H9 (cell line): ENCODE results near the gene SMIM1. TPM values are rescaled to one million over a fixed set of nuclear protein-coding genes. Genes with fewer than 3 reads are reported as not detected.

Experiments used
- DNase-seq: peaks from one replicate; pipeline ENCODE4 v3.0.0-alpha.2; 2017
- H2AFZ ChIP-seq: one replicate; pipeline ENCODE4 v1.6.1; 2013; ENCODE audit warnings: mild to moderate bottlenecking, low read length, control low read depth, moderate library complexity
- H2AK5ac ChIP-seq: 2 replicates; pipeline ENCODE4 v1.6.1; 2013; ENCODE audit warnings: low read length, control low read depth, mixed read lengths; ENCODE audit not compliant: insufficient read length
- H2BK120ac ChIP-seq: one replicate; pipeline ENCODE4 v1.6.1; 2013; ENCODE audit warnings: low read depth, mild to moderate bottlenecking, low read length, control low read depth, inconsistent platforms; ENCODE audit not compliant: poor library complexity, severe bottlenecking
- H2BK12ac ChIP-seq: 2 replicates; pipeline ENCODE4 v1.6.1; 2013; ENCODE audit warnings: low read length, control low read depth, mixed read lengths, low read depth; ENCODE audit not compliant: insufficient read length
- H2BK15ac ChIP-seq: 2 replicates; pipeline ENCODE4 v1.6.1; 2013; ENCODE audit warnings: low read depth, low read length, control low read depth
- H2BK20ac ChIP-seq: one replicate; pipeline ENCODE4 v1.6.1; 2013; ENCODE audit warnings: low read depth, mild to moderate bottlenecking, low read length, control low read depth, inconsistent platforms; ENCODE audit not compliant: poor library complexity, severe bottlenecking
- H2BK5ac ChIP-seq: 2 replicates; pipeline ENCODE4 v1.6.1; 2013; ENCODE audit warnings: low read length, control low read depth, mixed read lengths; ENCODE audit not compliant: insufficient read length
- H3K14ac ChIP-seq: 2 replicates; pipeline ENCODE4 v1.6.1; 2013; ENCODE audit warnings: low read length, control low read depth; ENCODE audit not compliant: insufficient read depth
- H3K18ac ChIP-seq: 2 replicates; pipeline ENCODE4 v1.6.1; 2013; ENCODE audit warnings: low read depth, mild to moderate bottlenecking, mixed read lengths, low read length, control low read depth; ENCODE audit not compliant: insufficient read length
- H3K23ac ChIP-seq: 2 replicates; pipeline ENCODE4 v1.6.1; 2013; ENCODE audit warnings: low read length, control low read depth, mixed read lengths, low read depth; ENCODE audit not compliant: insufficient read length
- H3K23me2 ChIP-seq: 2 replicates; pipeline ENCODE4 v1.6.1; 2013; ENCODE audit warnings: low read depth, mild to moderate bottlenecking, mixed read lengths, low read length, control low read depth; ENCODE audit not compliant: insufficient read length, poor library complexity, severe bottlenecking
- H3K27ac ChIP-seq: 2 replicates; pipeline ENCODE4 v1.5.1; 2013; ENCODE audit warnings: low read length, control low read depth, mixed read lengths, low read depth; ENCODE audit not compliant: insufficient read length
- H3K27me3 ChIP-seq: 2 replicates; pipeline ENCODE4 v1.6.1; 2013; ENCODE audit warnings: low read length, control low read depth, inconsistent platforms; ENCODE audit not compliant: insufficient read depth
- H3K4ac ChIP-seq: 2 replicates; pipeline ENCODE4 v1.6.1; 2013; ENCODE audit warnings: low read depth, mild to moderate bottlenecking, control low read depth, inconsistent platforms, low read length, moderate library complexity
- H3K4me1 ChIP-seq: 2 replicates; pipeline ENCODE4 v1.6.1; 2013; ENCODE audit warnings: low read length, control low read depth, inconsistent platforms; ENCODE audit not compliant: insufficient read depth
- H3K4me2 ChIP-seq: 2 replicates; pipeline ENCODE4 v1.6.1; 2013; ENCODE audit warnings: low read length, control low read depth, mixed read lengths; ENCODE audit not compliant: insufficient read length, insufficient read depth
- H3K56ac ChIP-seq: 2 replicates; pipeline ENCODE4 v1.6.1; 2013; ENCODE audit warnings: low read depth, mild to moderate bottlenecking, mixed read lengths, low read length, control low read depth; ENCODE audit not compliant: insufficient read length
- H3K79me1 ChIP-seq: 2 replicates; pipeline ENCODE4 v1.6.1; 2013; ENCODE audit warnings: low read depth, mild to moderate bottlenecking, moderate library complexity, low read length, control low read depth, inconsistent platforms; ENCODE audit not compliant: insufficient read depth, poor library complexity, severe bottlenecking
- H3K79me2 ChIP-seq: 2 replicates; pipeline ENCODE4 v1.6.1; 2013; ENCODE audit warnings: low read length, control low read depth, inconsistent platforms; ENCODE audit not compliant: insufficient read depth
- H3K9ac ChIP-seq: 2 replicates; pipeline ENCODE4 v1.6.1; 2013; ENCODE audit warnings: low read length, control low read depth, mixed read lengths; ENCODE audit not compliant: insufficient read length; ENCODE audit errors: extremely low read depth
- H3K9me3 ChIP-seq: one replicate; pipeline ENCODE4 v1.6.1; 2013; ENCODE audit warnings: low read depth, low read length, inconsistent platforms; ENCODE audit not compliant: control insufficient read depth
- H3T11ph ChIP-seq: one replicate; pipeline ENCODE4 v1.6.1; 2013; ENCODE audit warnings: mild to moderate bottlenecking, low read length, control low read depth, inconsistent platforms
- H4K20me1 ChIP-seq: one replicate; pipeline ENCODE4 v1.6.1; 2013; ENCODE audit not compliant: control insufficient read depth, insufficient read length, insufficient read depth
- H4K5ac ChIP-seq: 2 replicates; pipeline ENCODE4 v1.6.1; 2013; ENCODE audit warnings: low read depth, mild to moderate bottlenecking, mixed read lengths, low read length, control low read depth; ENCODE audit not compliant: insufficient read length
- H4K8ac ChIP-seq: replicated peaks from 2 replicates; pipeline ENCODE4 v1.6.1; 2013; ENCODE audit warnings: low read length, control low read depth, mixed read lengths, low read depth; ENCODE audit not compliant: insufficient read length
- H4K91ac ChIP-seq: 2 replicates; pipeline ENCODE4 v1.6.1; 2013; ENCODE audit warnings: low read depth, mild to moderate bottlenecking, moderate library complexity, mixed read lengths, low read length, control low read depth; ENCODE audit not compliant: insufficient read length
- H3K27ac Mint-ChIP-seq, 3 experiments: 2 replicates in 2 of 3; 3 replicates in 1 of 3; pipeline ENCODE4 v1.8.0; 2020 to 2021; ENCODE audit warnings: mixed read lengths in 3 of 3, mild to moderate bottlenecking in 1 of 3, moderate library complexity in 1 of 3
- H3K27me3 Mint-ChIP-seq: 2 replicates; pipeline ENCODE4 v1.8.0; 2021; ENCODE audit warnings: low read depth, mild to moderate bottlenecking, moderate library complexity, mixed read lengths
- H3K36me3 Mint-ChIP-seq, 3 experiments: 2 replicates in 2 of 3; 3 replicates in 1 of 3; pipeline ENCODE4 v1.8.0; 2020 to 2021; ENCODE audit warnings: low read depth in 3 of 3, mixed read lengths in 3 of 3; ENCODE audit not compliant: insufficient read depth in 1 of 3
- H3K4me1 Mint-ChIP-seq, 2 experiments: 2 replicates each; pipeline ENCODE4 v1.8.0; 2020; ENCODE audit warnings: mixed read lengths in 2 of 2
- H3K4me3 Mint-ChIP-seq, 2 experiments: 2 replicates in 1 of 2; 3 replicates in 1 of 2; pipeline ENCODE4 v1.8.0; 2020 to 2021; ENCODE audit warnings: mild to moderate bottlenecking in 2 of 2, mixed read lengths in 2 of 2, moderate library complexity in 1 of 2
- H3K9me3 Mint-ChIP-seq, 2 experiments: 2 replicates in 1 of 2; 3 replicates in 1 of 2; pipeline ENCODE4 v1.8.0; 2020; ENCODE audit warnings: mild to moderate bottlenecking in 2 of 2, mixed read lengths in 2 of 2, moderate library complexity in 1 of 2
- CTCF ChIP-seq: fragments of 200-600 bp; sonication (generic); conservative IDR thresholded peaks from 3 replicates; pipeline ENCODE4 v1.8.0; 2021; ENCODE audit warnings: antibody characterized with exemption, mild to moderate bottlenecking
- WGBS: extraction: QIAGEN DNeasy Blood & Tissue Kit; methylation state at CpG from one replicate; pipeline ENCODE4 v1.1.7; 2013; ENCODE audit warnings: missing lambda C conversion rate, low lambda C conversion rate, mixed read lengths; ENCODE audit not compliant: insufficient read length; ENCODE audit errors: extremely low coverage; 5-methylcytosine and 5-hydroxymethylcytosine counted together
- total RNA-seq: library from RNA; stranded (reverse); gene quantifications from 2 replicates; pipeline ENCODE4 v1.2.1, GENCODE V29; 2021

The SMIM1 gene
- total RNA-seq, 1 experiment from 2014 or later, result 5.3 TPM

GRCh38 chr1:3773572-3774275 lies 1.2 kb downstream of the SMIM1 start:
- no peak overlapping the region for H3K14ac ChIP-seq
- Mint-ChIP-seq H3K9me3 (0 out of 5 replicates have a peak, but pooled peaks cover 0 to 1% of the 10 kb centered on the region in 2 experiments), H3K27ac (peak overlapping the region in 1 of 3 experiments; percentile 22; a peak in 1 of 7 replicates), H3K4me3 (peak overlapping the region in 1 of 2 experiments; percentile 73; a peak in 1 of 5 replicates), H3K36me3 (peaks cover 0 to 4% (median 0%) of the 10 kb centered on the region in 3 experiments; a peak in 2 of 7 replicates), H3K27me3 (peaks cover 15% of the 10 kb centered on the region), H3K4me1 (peaks cover 13 to 31% of the 10 kb centered on the region in 2 experiments)
- no peak overlapping the region for H2AFZ ChIP-seq
- H3T11ph ChIP-seq, result no peak overlapping the region
- WGBS, result no CpG with 5 or more reads among the region's 16 CpGs
- TF ChIP-seq CTCF, result no peak
- no peak overlapping the region for H3K4me2 ChIP-seq
- no peak overlapping the region for H3K27ac ChIP-seq
- H3K79me1 ChIP-seq, result no peaks in the 10 kb centered on the region
- no peak overlapping the region for H2AK5ac ChIP-seq
- H4K20me1 ChIP-seq, result no peaks in the 10 kb centered on the region
- no peak overlapping the region for H2BK20ac ChIP-seq
- no peak for DNase-seq
- H4K8ac ChIP-seq, result no peak overlapping the region
- H3K23me2 ChIP-seq, result peaks cover 11% of the 10 kb centered on the region
- no peaks in the 10 kb centered on the region for H3K27me3 ChIP-seq
- no peak overlapping the region for H2BK12ac ChIP-seq
- H2BK120ac ChIP-seq, result no peak overlapping the region
- H3K18ac ChIP-seq, result no peak overlapping the region
- no peaks in the 10 kb centered on the region for H3K79me2 ChIP-seq
- H2BK5ac ChIP-seq, result no peak overlapping the region
- H3K23ac ChIP-seq, result no peak overlapping the region
- no peaks in the 10 kb centered on the region for H3K9me3 ChIP-seq
- H4K91ac ChIP-seq, result no peak overlapping the region
- H2BK15ac ChIP-seq, result no peak overlapping the region
- H3K9ac ChIP-seq, result no peak overlapping the region
- H4K5ac ChIP-seq, result no peak overlapping the region
- H3K56ac ChIP-seq, result no peak overlapping the region
- H3K4me1 ChIP-seq, result no peaks in the 10 kb centered on the region; the same call in 1 of the 2 replicates
- H3K4ac ChIP-seq, result no peak overlapping the region
